ENCODE data around the gene OR14I1. TPM values are rescaled to one million over a fixed set of nuclear protein-coding genes. Genes with fewer than 3 reads are reported as not detected.

The OR14I1 gene
- total RNA-seq = not detected

GRCh38 chr1:248702714-248703113, at the start of gene OR14I1:
Gene OR14I1 (minus strand): TSS chr1:248702766.
- DNase-seq (ENCODE audit: low spot score) = no peak

- no peak for DNase-seq (ENCODE audit: low spot score)
These were observed 49.1 kb upstream of the OR14I1 start for GRCh38 chr1:248751635-248752034.

GRCh38 chr1:248751142-248751541, 48.6 kb upstream of the OR14I1 start:
- DNase-seq (ENCODE audit: low spot score) = no peak

GRCh38 chr1:248750496-248750895, 47.9 kb upstream of the OR14I1 start:
- no peak for DNase-seq (ENCODE audit: low spot score)

- DNase-seq (ENCODE audit: low spot score) = no peak
These were observed 45.6 kb upstream of the OR14I1 start for GRCh38 chr1:248748211-248748610.

GRCh38 chr1:248740876-248741275, 38.3 kb upstream of the OR14I1 start:
- no peak for DNase-seq (ENCODE audit: low spot score)

GRCh38 chr1:248739572-248740205, 37.1 kb upstream of the OR14I1 start:
- DNase-seq (ENCODE audit: low spot score) = no peak

- no peak for DNase-seq (ENCODE audit: low spot score)
These were observed 34.9 kb upstream of the OR14I1 start for GRCh38 chr1:248737457-248737856.

- DNase-seq (ENCODE audit: low spot score) = no peak
These were observed 34.4 kb upstream of the OR14I1 start for GRCh38 chr1:248736977-248737376.

GRCh38 chr1:248733566-248733965, 31.0 kb upstream of the OR14I1 start:
- DNase-seq (ENCODE audit: low spot score) = no peak

GRCh38 chr1:248730507-248731335, 28.2 kb upstream of the OR14I1 start:
- no peak for DNase-seq (ENCODE audit: low spot score)

- no peak for DNase-seq (ENCODE audit: low spot score)
These were observed 11.7 kb upstream of the OR14I1 start for GRCh38 chr1:248714248-248714647.

GRCh38 chr1:248710305-248710900, 7.8 kb upstream of the OR14I1 start:
- DNase-seq (ENCODE audit: low spot score) = no peak

GRCh38 chr1:248704606-248705005, 2.0 kb upstream of the OR14I1 start:
- no peak for DNase-seq (ENCODE audit: low spot score)

GRCh38 chr1:248703674-248704073, 1.1 kb upstream of the OR14I1 start:
- DNase-seq (ENCODE audit: low spot score) = no peak

- no peak for DNase-seq (ENCODE audit: low spot score)
These were observed 3.5 kb downstream of the OR14I1 start for GRCh38 chr1:248699099-248699498.

- no peak for DNase-seq (ENCODE audit: low spot score)
These were observed 4.7 kb downstream of the OR14I1 start for GRCh38 chr1:248697907-248698306.

GRCh38 chr1:248696774-248697173, 5.8 kb downstream of the OR14I1 start:
- no peak for DNase-seq (ENCODE audit: low spot score)

GRCh38 chr1:248696261-248696660, 6.3 kb downstream of the OR14I1 start:
- DNase-seq (ENCODE audit: low spot score) = no peak

GRCh38 chr1:248695451-248696132, 7.0 kb downstream of the OR14I1 start:
- DNase-seq (ENCODE audit: low spot score) = no peak

- DNase-seq (ENCODE audit: low spot score) = no peak
These were observed 10.9 kb downstream of the OR14I1 start for GRCh38 chr1:248691567-248692155.
